Choroid plexus epithelial cell (primary cell): ENCODE results near the gene MSLN.

ENCODE experiments used
- DNase-seq: peaks from one replicate; pipeline ENCODE4 v3.0.0-alpha.2; 2010; ENCODE audit warnings: low read depth
- H3K4me3 ChIP-seq: 2 replicates; pipeline ENCODE4 v1.5.1; 2011; ENCODE audit warnings: low read depth, mild to moderate bottlenecking, control low read depth, low read length, moderate library complexity
- CTCF ChIP-seq: conservative IDR thresholded peaks from 2 replicates; pipeline ENCODE4 v1.5.1; 2011; ENCODE audit warnings: low read depth, mild to moderate bottlenecking, control low read depth, inconsistent platforms, low read length, moderate library complexity

MSLN gene

GRCh38 chr16:779561-779960 lies 19.0 kb downstream of the MSLN start:
- no peak overlapping the region for H3K4me3 ChIP-seq
- TF ChIP-seq CTCF = no peak
- DNase-seq = no peak

GRCh38 chr16:780296-780695 lies 19.8 kb downstream of the MSLN start:
- DNase-seq = no peak
- H3K4me3 ChIP-seq = no peak overlapping the region
- no peak for TF ChIP-seq CTCF

GRCh38 chr16:781346-782010 lies 20.9 kb downstream of the MSLN start:
- DNase-seq = no peak
- TF ChIP-seq CTCF = no peak
- H3K4me3 ChIP-seq = no peak overlapping the region

- no peak for TF ChIP-seq CTCF
- no peak for DNase-seq
- H3K4me3 ChIP-seq = no peak overlapping the region
Observed at GRCh38 chr16:782258-782657, 21.7 kb downstream of the MSLN start.

- DNase-seq = no peak
- no peak for TF ChIP-seq CTCF
- H3K4me3 ChIP-seq = no peak overlapping the region
Observed at GRCh38 chr16:782766-783403, 22.4 kb downstream of the MSLN start.

GRCh38 chr16:783404-784161 lies 23.0 kb downstream of the MSLN start:
- no peak for TF ChIP-seq CTCF
- DNase-seq = no peak
- H3K4me3 ChIP-seq = no peak overlapping the region
